H1 (cell line): ENCODE data around the gene CLCN5.

Source experiments
- BCL11A ChIP-seq, 2 experiments: IDR thresholded peaks; one replicate each; pipeline ENCODE4 v1.6.1; 2011; ENCODE audit warnings: low read depth in 2 of 2, low read length in 2 of 2, mild to moderate bottlenecking in 2 of 2
- CBX8 ChIP-seq: fragments of 300-800, 300-1000 bp; sonication (generic); IDR thresholded peaks from 2 replicates; pipeline ENCODE4 v1.7.1; 2016; ENCODE audit warnings: low read depth, low read length, borderline replicate concordance
- EZH2 ChIP-seq: fragments of 200-600 bp; sonication (generic); IDR thresholded peaks from 2 replicates; pipeline ENCODE4 v1.7.1; 2012; ENCODE audit warnings: low read depth, mild to moderate bottlenecking, moderate library complexity, low read length, inconsistent platforms; ENCODE audit not compliant: severe bottlenecking
- POLR2AphosphoS5 ChIP-seq: IDR thresholded peaks from 2 replicates; pipeline ENCODE4 v1.6.1; 2011; ENCODE audit warnings: low read depth, low read length
- POU5F1 ChIP-seq: IDR thresholded peaks from 2 replicates; pipeline ENCODE4 v1.6.1; 2011; ENCODE audit warnings: low read depth, mild to moderate bottlenecking, low read length, moderate library complexity
- RAD21 ChIP-seq, 2 experiments: IDR thresholded peaks in 1 of 2; conservative IDR thresholded peaks in 1 of 2; 2 replicates each; pipeline ENCODE4 v1.6.1; 2011; ENCODE audit warnings: low read depth in 2 of 2, low read length in 2 of 2, improper control_type of control experiment in 1 of 2, inconsistent platforms in 1 of 2, mild to moderate bottlenecking in 1 of 2, moderate library complexity in 1 of 2
- SUZ12 ChIP-seq: fragments of 200-600 bp; sonication (generic); IDR thresholded peaks from 2 replicates; pipeline ENCODE4 v1.6.1; 2012; ENCODE audit warnings: mild to moderate bottlenecking, inconsistent platforms, low read length, moderate library complexity, mixed read lengths
- TF ChIP-seq, protein P1 (sequence below): IDR thresholded peaks from 2 replicates; pipeline ENCODE4 v1.6.1; 2012; ENCODE audit warnings: inconsistent platforms

DNA sequence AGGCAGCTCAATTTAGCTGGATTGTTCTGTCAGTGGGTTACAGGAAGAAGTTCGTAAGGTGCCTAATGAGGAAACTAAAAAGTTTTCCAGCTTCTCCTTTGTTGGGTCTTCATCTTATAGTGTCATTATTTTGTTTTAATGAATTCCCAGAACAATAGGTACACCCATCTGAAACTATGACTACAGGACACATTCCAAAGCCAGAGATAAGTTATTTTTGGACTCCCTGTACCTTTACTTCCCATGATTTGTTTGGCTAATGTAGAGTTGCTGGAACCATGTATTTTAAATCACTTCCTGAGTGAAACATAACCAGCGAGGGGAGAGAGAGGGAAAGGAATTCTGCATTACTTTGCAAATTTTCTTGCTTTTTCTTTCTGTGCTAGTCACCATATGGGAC, 114.0 kb downstream of the CLCN5 start:
- TF ChIP-seq BCL11A (IDR thresholded peaks at IDR 0.05; ENCODE audit: low read depth in 2 of 2, low read length in 2 of 2) (no peak), SUZ12 (no peak), POLR2AphosphoS5 (no peak), EZH2 (no peak), POU5F1 (no peak), CBX8 (no peak), RAD21 (IDR thresholded peaks at IDR 0.05 in 1 of 2, conservative IDR thresholded peaks at IDR 0.05 in 1 of 2; ENCODE audit: low read depth in 2 of 2, low read length in 2 of 2) (no peak)
- TF ChIP-seq, protein P1, sequence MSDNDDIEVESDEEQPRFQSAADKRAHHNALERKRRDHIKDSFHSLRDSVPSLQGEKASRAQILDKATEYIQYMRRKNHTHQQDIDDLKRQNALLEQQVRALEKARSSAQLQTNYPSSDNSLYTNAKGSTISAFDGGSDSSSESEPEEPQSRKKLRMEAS: no peak
